Placental pericyte (primary cell): ENCODE measurements around the gene MIDN. TPM values are rescaled to one million over a fixed set of nuclear protein-coding genes. Genes with fewer than 3 reads are reported as not detected.

Source experiments
- total RNA-seq: library from RNA; depleted of rRNA; stranded (reverse); fragments of >200 nt; gene quantifications from 2 replicates; pipeline ENCODE4 v1.2.3, GENCODE V29; 2012

The MIDN gene
- total RNA-seq = 28.2 TPM in 2 replicates

DNA sequence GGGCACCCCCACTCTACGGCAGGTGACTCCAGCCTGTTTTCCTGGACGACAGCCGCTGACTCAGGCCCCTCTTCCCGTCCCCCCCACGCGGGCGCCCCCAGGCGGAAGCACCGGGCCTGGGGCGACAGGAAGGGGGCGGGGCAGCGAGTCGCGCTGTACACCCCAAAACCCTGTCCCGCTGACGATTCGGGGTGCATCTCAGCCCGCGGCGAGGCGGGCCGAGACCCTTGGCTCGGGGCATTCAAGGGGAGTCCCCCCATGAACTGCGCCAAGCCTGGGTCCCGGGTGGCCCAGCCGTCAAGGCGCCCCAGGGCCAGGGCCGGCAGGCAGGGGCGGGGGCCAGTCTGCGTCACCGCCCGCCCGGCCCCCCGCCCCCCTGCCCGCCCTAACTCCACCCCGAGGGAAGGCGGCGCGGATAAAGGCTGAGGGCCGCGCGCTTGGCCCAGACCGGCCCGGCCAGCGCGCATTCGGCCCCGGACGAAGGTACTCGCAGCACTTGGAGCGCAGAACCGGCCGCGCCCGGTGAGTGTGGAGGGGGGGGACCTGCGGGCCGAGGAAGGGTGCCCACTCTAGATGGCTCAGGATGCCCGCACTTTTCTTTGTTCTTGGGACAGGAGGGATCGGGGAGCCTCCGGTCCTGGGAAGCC is at the start of gene MIDN:
MIDN (plus strand) TSS at position 445 of the 647 bp plus-strand sequence. CDS start 1,714 bp downstream, outside the sequence.

DNA sequence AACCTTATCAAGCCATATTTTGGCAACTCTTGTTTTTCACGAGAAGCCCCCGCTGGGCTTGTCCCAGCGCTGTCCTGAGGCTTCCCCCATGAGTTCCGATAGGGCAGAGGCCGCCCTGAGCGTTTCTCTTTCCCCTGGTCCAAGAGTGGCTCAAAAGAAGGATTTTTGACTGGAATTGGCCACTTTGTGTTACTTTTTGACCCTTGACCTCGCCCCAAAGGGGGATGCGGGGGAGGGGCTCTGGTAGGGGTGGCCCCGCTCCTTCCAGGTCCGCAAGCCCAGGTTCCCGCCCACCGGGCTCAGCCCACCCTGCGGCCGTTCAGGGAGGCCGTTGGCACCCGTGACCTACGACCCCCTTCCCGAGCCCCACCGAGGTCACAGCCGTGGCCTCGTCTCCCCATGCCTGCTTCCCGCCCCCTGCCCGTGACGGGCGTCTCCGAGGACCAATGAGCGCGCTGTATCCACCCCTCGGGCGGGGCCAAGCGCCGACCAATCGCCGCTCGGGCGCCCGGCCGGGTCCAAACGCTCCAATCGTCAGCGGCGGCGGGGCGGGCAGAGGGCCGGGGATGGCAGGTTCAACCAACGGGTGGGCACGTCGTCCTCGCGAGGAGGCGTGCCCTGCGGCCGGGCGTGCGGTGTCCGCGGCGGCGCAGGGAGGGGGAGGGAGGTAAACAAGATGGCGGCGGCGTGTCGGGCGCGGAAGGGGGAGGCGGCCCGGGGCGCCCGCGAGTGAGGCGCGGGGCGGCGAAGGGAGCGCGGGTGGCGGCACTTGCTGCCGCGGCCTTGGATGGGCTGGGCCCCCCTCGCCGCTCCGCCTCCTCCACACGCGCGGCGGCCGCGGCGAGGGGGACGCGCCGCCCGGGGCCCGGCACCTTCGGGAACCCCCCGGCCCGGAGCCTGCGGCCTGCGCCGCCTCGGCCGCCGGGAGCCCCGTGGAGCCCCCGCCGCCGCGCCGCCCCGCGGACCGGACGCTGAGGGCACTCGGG is 43.0 kb upstream of the MIDN start, which contains the start of gene STK11:
STK11 (plus strand) TSS at position 665 of the 986 bp plus-strand sequence. CDS start 1,136 bp downstream, outside the sequence.

DNA sequence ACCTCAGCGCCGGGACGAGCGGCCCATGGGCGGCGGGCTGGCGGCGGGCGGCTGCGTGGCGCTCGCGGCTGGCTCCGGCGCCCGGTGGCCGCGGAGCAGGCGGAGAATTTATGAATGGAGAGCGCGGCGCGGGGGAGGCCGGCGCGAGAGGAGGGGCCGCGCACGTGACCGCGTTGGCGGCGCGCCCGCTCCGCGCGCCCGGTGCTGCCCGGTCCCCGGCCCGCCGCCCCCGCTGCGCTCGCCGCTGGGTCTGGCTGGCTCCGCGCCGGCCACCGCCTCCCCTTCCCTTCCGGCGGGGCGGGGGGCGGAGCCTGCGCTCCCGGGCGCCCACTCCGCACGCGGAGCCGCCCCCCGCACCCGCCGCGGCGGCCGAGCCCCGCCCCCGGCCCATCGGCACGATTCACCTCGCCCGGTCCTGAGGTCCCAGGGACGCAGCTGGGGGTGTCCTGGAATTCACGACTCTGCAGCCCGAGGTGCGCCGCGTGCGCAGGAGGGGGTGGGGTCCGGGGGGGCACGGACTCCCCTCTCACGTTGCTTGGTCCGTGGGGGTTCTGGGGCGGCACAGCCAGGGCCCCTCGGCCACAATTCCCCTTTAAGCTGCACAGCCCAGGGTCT is 10.5 kb upstream of the MIDN start, which contains the start of gene CBARP:
CBARP (minus strand) TSS at position 252 of the 615 bp plus-strand sequence. CDS start 1,905 bp downstream, outside the sequence.

DNA sequence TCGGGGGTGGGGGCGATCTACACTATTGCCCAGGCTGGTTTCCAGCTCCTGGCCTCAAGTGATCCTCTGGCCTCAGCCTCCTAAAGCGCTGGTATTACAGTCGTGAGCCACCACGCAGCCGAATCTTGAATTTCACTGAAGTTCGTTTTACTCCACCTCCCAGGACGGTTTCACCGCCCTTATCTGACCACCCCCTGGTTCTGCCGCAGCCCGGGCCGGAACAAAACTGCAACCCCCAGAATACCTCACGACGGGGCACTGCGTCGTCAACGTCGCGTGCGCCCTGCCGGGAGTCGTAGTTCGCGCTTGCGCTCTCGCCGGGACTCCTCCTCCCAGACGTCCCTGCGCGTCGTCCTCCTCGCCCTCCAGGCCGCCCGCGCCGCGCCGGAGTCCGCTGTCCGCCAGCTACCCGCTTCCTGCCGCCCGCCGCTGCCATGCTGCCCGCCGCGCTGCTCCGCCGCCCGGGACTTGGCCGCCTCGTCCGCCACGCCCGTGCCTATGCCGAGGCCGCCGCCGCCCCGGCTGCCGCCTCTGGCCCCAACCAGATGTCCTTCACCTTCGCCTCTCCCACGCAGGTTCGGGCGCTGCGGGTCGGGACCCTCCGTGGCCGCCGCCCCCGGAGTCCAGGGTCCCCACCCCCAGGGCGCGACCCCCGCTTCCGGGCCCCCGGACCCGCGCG is 6.8 kb upstream of the MIDN start, which contains the start of gene ATP5F1D:
ATP5F1D (plus strand) TSS at position 335 of the 679 bp plus-strand sequence; CDS start at position 435, 100 bp downstream.

DNA sequence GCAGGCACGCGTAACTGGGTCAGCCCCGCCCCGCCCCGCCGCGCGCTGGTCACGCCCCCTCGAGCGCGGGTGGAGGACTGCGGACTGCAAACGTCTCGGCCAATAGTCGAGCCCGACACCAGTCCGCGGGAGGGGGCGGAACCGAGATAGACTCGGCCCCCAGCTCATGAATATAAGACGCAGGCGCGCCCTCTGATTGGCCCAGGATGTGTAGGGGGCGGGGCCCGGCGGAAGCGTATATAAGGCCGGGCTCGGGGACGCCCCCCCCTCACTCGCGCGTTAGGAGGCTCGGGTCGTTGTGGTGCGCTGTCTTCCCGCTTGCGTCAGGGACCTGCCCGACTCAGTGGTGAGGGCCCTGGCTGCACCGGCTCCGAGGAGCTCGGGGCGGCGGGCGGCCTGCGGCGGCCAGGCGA is 20.7 kb downstream of the MIDN start, which contains the start of gene CIRBP:
CIRBP (plus strand) TSS at position 268 of the 413 bp plus-strand sequence. CDS start 1,602 bp downstream, outside the sequence.

DNA sequence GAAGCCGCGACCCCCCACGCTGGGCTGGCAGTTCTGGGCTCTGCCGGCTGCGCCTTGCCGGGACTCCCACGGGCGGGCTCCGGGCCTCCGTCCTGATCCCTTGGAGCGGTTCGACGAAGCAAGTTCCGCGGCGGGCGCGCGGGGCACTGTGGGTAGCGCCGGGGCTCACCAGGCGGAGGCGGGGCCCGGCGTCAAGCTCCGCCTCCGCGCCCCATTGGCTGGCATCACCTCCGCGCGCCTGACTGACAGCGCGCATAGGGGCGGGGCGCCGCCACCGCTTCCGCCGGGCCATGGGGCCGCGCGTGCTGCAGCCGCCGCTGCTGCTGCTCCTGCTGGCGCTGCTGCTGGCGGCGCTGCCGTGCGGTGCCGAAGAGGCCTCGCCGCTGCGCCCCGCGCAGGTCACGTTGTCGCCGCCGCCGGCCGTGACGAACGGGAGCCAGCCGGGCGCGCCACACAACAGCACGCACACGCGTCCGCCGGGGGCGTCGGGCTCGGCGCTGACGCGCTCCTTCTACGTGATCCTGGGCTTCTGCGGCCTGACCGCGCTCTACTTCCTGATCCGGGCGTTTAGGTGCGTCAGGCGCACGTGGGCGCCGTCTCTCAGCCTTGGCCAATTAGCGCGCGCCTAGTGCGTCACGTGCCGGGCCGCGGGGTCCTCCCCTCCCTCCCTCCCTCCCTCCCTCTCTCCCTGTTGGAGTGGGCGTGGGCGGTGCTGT is 27.0 kb downstream of the MIDN start, which contains the start of gene FAM174C:
FAM174C (plus strand) TSS at position 271 of the 716 bp plus-strand sequence; CDS start at position 291, 20 bp downstream.

DNA sequence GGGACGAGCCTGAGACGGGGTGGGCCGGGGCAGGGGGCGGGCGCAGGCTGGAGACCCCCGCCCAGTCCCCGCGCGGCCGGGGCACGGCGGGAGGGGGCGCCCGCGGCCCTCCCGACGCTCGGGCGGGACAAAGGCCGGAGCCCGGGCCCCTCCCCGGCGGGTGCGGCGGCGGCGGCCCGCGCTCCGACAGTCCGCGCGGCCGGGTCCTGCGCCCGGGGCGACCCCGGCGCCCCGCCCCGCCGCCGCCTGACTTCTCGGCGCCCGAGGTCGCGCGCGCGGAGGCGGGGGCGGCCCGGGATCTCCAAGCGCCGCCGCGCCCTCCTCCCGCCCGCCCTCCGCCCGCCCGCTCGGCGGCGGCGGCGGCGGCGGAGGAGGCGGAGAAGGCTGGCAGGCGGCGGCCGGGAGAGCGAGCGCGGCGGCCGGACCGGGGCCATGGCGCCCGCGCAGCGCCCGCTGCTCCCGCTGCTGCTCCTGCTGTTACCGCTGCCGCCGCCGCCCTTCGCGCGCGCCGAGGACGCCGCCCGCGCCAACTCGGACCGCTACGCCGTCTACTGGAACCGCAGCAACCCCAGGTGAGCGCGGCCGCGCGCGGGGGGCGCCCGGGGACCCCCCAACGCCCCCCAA is 37.5 kb downstream of the MIDN start, which contains the start of gene EFNA2:
EFNA2 (plus strand) TSS at position 137 of the 624 bp plus-strand sequence; CDS start at position 433, 296 bp downstream.

Other genes starting within 250 kb of the MIDN start
- 0.14 and 0.66 TPM in 2 replicates for gene GRIN3B, start 248.2 kb upstream of the MIDN start, total RNA-seq
- gene TMEM259, start 227.5 kb upstream of the MIDN start, total RNA-seq = 119 and 132 TPM in 2 replicates
- gene RNU6-2, start 227.1 kb upstream of the MIDN start, total RNA-seq = not detected in 2 replicates
- 541 and 553 TPM in 2 replicates for gene CNN2, start 222.0 kb upstream of the MIDN start, total RNA-seq
- gene ABCA7, start 208.5 kb upstream of the MIDN start, total RNA-seq = 18.0 and 19.0 TPM in 2 replicates
- 1.7 and 3.5 TPM in 2 replicates for gene ARHGAP45, start 181.4 kb upstream of the MIDN start, total RNA-seq
- 111 and 123 TPM in 2 replicates for gene POLR2E, start 153.2 kb upstream of the MIDN start, total RNA-seq
- gene GPX4, start 144.6 kb upstream of the MIDN start, total RNA-seq = 150 and 588 TPM in 2 replicates
- 58.4 and 77.7 TPM in 2 replicates for gene SBNO2, start 74.3 kb upstream of the MIDN start, total RNA-seq
- gene STK11, start 42.8 kb upstream of the MIDN start, total RNA-seq = 107 and 110 TPM in 2 replicates
- 5.7 and 6.8 TPM in 2 replicates for gene CBARP, start 10.6 kb upstream of the MIDN start, total RNA-seq
- gene ATP5F1D, start 6.8 kb upstream of the MIDN start, total RNA-seq = 17.2 and 25.2 TPM in 2 replicates
- gene CIRBP, start 20.7 kb downstream of the MIDN start, total RNA-seq = 199 and 402 TPM in 2 replicates
- 21.4 and 27.6 TPM in 2 replicates for gene FAM174C, start 26.9 kb downstream of the MIDN start, total RNA-seq
- not detected in 2 replicates for gene EFNA2, start 37.3 kb downstream of the MIDN start, total RNA-seq
- gene NDUFS7, start 135.3 kb downstream of the MIDN start, total RNA-seq = 57.3 and 87.5 TPM in 2 replicates
- 35.0 and 41.1 TPM in 2 replicates for gene GAMT, start 153.0 kb downstream of the MIDN start, total RNA-seq
- gene DAZAP1, start 159.0 kb downstream of the MIDN start, total RNA-seq = 43.3 and 77.6 TPM in 2 replicates
- gene RPS15, start 189.8 kb downstream of the MIDN start, total RNA-seq = 569 and 1,207 TPM in 2 replicates
- gene APC2, start 201.5 kb downstream of the MIDN start, total RNA-seq = 0.14 and 0.22 TPM in 2 replicates
- 26.9 and 31.6 TPM in 2 replicates for gene C19orf25, start 230.6 kb downstream of the MIDN start, total RNA-seq
- gene PCSK4, start 241.8 kb downstream of the MIDN start, total RNA-seq = 0.57 and 3.5 TPM in 2 replicates
- 1.1 TPM in 2 replicates for gene REEP6, start 242.6 kb downstream of the MIDN start, total RNA-seq